ENCODE results near the gene PIK3CG. TPM values are rescaled to one million over a fixed set of nuclear protein-coding genes. Genes with fewer than 3 reads are reported as not detected.
A peak's percentile ranks its signal among the peaks of the same experiment; 100 is the strongest.
"Not testable (repeated sequence)": the region's sequence is repeated elsewhere in the genome, so short reads cannot be mapped to it uniquely, and the experiment has no call there.

Gene PIK3CG
- total RNA-seq, 1 experiment from 2014 or later = 0.03 TPM

DNA sequence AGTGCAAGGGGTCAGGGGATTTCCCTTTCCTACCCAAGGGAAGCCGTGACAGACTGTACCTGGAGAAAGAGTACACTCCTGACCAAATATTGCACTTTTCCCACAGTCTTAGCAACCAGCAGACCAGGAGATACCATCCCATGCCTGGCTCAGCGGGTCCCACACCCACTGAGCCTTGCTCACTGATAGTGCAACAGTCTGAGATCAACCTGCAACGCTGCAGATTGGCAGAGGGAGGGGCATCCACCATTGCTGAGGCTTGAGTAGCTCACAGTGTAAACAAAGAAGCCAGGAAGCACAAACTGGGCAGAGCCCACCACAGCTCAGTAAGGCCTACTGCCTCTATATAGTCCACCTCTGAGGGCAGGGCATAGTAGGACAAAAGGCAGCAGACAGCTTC, 53.9 kb downstream of the PIK3CG start:
- no peak for DNase-seq

DNA sequence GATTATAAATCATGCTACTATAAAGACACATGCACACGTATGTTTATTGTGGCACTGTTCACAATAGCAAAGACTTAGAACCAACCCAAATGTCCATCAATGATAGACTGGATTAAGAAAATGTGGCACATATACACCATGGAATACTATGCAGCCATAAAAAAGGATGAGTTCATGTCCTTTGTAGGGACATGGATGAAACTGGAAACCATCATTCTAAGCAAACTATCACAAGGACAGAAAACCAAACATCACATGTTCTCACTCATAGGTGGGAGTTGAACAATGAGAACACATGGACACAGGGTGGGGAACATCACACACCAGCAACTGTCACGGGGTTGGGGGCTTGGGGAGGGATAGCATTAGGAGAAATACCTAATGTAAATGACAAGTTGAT, 59.4 kb downstream of the PIK3CG start:
- not testable (repeated sequence) for H3K4me3 ChIP-seq (ENCODE audit: insufficient read depth, low read depth, low read length); DNase-seq; H3K36me3 ChIP-seq (replicated peaks; ENCODE audit: control insufficient read depth, insufficient read depth, low read length); H3K27me3 ChIP-seq (ENCODE audit: control insufficient read depth, insufficient read depth, low read length)

More for the DNA sequence above, 53.9 kb downstream of the PIK3CG start:
- H3K4me3 ChIP-seq (ENCODE audit: insufficient read depth, low read depth, low read length) = no peak overlapping the region
- no peaks in the 10 kb centered on the region for H3K27me3 ChIP-seq (ENCODE audit: control insufficient read depth, insufficient read depth, low read length)
- no peaks in the 10 kb centered on the region for H3K36me3 ChIP-seq (replicated peaks; ENCODE audit: control insufficient read depth, insufficient read depth, low read length)

DNA sequence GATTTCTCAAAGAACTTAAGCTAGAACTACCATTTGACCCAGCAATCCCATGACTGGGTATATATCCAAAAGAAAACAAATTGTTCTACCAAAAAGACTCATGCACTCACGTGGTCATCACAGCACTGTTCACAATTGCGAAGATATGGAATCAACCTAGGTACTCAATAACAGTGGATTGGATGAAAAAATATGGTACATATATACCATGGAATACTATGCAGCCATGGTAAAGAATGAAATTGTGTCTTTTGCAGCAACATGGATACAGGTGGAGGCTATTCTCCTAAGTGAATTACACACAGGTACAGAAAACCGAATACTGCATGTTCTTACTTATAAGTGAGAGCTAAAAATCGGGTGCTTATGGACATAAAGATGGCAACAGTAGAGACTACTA, 61.8 kb downstream of the PIK3CG start:
- H3K27me3 ChIP-seq (ENCODE audit: control insufficient read depth, insufficient read depth, low read length) = no peaks in the 10 kb centered on the region
- H3K36me3 ChIP-seq (replicated peaks; ENCODE audit: control insufficient read depth, insufficient read depth, low read length) = no peaks in the 10 kb centered on the region

DNA sequence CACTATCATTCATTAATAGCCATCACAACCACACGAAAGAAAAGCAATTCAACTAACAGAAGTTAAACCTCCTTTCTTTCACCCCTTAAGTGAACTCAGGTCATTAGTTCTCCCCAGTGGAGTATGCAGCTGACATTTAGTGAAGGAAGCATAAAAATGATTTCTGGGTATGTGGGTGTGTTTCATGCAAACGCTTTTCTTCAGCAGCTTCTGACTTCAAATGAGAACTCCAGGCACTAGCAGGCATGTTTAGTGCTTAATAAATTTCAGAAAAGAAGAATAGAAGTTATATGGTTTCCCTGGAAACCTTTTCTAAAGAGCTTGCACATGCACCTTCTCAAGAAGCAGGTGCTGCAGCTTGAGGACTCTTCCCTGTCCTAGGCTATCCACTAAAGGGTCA, 62.5 kb downstream of the PIK3CG start:
- DNase-seq = no peak
- Histone ChIP-seq H3K36me3 (replicated peaks; ENCODE audit: control insufficient read depth, insufficient read depth, low read length) (no peaks in the 10 kb centered on the region), H3K27me3 (ENCODE audit: control insufficient read depth, insufficient read depth, low read length) (no peaks in the 10 kb centered on the region), H3K4me3 (ENCODE audit: insufficient read depth, low read depth, low read length) (no peak overlapping the region)

More for the DNA sequence above, 61.8 kb downstream of the PIK3CG start:
- no peak for DNase-seq
- no peak overlapping the region for H3K4me3 ChIP-seq (ENCODE audit: insufficient read depth, low read depth, low read length)

DNA sequence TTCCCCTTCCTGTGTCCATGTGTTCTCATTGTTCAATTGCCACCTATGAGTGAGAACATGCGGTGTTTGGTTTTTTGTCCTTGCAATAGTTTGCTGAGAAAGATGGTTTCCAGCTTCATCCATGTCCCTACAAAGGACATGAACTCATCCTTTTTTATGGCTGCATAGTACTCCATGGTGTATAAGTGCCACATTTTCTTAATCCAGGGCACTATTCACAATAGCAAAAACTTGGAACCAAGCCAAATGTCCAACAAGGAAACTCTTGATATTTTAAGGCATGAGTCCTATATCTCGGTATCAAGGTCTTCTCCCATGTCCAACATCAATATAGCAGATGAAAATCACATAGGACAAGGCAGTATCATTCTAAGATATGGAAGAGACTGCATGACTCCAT, 64.5 kb downstream of the PIK3CG start:
- H3K27me3 ChIP-seq (ENCODE audit: control insufficient read depth, insufficient read depth, low read length); DNase-seq; H3K36me3 ChIP-seq (replicated peaks; ENCODE audit: control insufficient read depth, insufficient read depth, low read length); H3K4me3 ChIP-seq (ENCODE audit: insufficient read depth, low read depth, low read length): not testable (repeated sequence)

DNA sequence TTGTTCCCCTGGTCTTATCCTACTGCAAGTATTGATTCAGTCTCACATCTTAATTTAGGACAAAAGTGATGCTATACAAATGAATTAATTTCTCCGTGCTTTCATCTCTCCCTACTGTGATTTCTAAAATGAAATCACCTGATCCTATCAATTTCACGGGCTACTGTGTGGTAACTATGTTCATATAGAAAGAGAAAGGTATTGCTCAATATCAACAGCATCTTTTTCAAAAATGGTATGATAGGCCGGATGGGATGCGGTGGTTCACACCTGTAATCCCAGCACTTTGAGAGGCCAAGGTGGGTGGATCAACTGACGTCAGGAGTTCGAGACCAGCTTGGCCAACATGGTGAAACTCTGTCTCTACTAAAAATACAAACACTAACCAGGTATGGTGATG, 71.2 kb downstream of the PIK3CG start:
- H3K4me3 ChIP-seq (ENCODE audit: insufficient read depth, low read depth, low read length) = no peak overlapping the region
- H3K36me3 ChIP-seq (replicated peaks; ENCODE audit: control insufficient read depth, insufficient read depth, low read length) = no peaks in the 10 kb centered on the region
- no peak for DNase-seq
- H3K27me3 ChIP-seq (ENCODE audit: control insufficient read depth, insufficient read depth, low read length) = no peaks in the 10 kb centered on the region

DNA sequence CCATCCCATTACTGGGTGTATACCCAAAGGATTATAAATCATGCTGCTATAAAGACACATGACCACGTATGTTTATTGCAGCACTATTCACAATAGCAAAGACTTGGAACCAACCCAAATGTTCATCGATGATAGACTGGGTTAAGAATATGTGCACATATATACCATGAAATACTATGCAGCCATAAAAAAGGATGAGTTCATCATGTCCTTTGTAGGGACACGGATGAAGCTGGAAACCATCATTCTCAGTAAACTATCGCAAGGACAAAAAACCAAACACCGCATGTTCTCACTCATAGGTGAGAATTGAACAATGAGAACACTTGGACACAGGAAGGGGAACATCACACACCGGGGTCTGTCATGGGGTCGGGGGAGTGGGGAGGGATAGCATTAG, 73.0 kb downstream of the PIK3CG start:
- DNase-seq; H3K4me3 ChIP-seq (ENCODE audit: insufficient read depth, low read depth, low read length); H3K27me3 ChIP-seq (ENCODE audit: control insufficient read depth, insufficient read depth, low read length); H3K36me3 ChIP-seq (replicated peaks; ENCODE audit: control insufficient read depth, insufficient read depth, low read length): not testable (repeated sequence)

DNA sequence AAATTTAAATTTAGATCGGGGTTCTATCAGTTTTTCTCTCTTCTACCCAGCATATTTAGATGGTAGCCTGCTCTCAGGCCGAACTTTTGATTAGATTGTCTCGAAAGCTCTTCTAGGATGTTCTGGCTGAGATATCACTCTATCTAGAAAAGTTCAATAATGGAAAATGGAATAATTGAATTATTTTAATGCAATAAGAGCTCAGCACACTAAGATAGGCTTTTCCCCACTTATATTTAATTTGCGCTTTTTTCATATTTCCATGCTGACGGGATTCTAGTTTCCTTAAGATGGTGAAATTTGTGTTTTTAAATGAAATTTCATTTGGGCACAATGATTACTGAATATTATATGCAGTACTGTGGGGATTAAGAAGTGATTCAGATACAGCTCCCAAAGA, 73.7 kb downstream of the PIK3CG start:
- DNase-seq = no peak
- Histone ChIP-seq H3K27me3 (ENCODE audit: control insufficient read depth, insufficient read depth, low read length) (no peaks in the 10 kb centered on the region), H3K36me3 (replicated peaks; ENCODE audit: control insufficient read depth, insufficient read depth, low read length) (no peaks in the 10 kb centered on the region), H3K4me3 (ENCODE audit: insufficient read depth, low read depth, low read length) (no peak overlapping the region)

DNA sequence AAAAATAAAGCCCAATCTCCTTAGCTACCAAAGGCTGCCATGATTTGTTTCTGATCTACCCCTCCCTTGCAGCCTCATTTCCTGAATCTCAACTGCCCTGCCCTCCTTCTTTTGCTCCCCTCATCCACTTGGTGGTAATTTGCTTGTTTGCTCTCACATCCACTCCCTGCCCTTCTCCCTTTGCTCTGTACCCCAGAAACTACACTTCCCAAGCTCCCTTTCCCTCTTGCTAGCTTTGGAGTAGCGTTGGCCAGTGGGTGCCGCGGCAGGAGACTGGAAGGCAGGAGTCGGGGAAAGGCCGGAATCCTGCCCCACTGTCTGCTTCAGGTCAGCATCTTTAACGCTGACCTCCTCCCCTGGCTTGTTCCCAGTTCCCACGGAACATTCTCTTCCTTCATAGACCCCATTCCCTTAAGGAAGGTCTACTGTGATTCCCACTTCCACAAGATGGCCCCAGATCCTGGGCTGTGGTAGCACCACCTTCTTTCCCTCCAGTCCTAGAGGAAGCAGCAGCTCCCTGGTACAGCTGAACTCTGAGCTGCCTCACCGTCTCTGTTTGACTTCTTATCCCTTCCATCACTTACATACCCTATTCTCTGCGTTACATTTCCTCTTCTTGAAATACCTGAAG, 79.1 kb downstream of the PIK3CG start:
- Histone ChIP-seq H3K36me3 (replicated peaks; ENCODE audit: control insufficient read depth, insufficient read depth, low read length) (no peaks in the 10 kb centered on the region), H3K27me3 (ENCODE audit: control insufficient read depth, insufficient read depth, low read length) (no peaks in the 10 kb centered on the region), H3K4me3 (ENCODE audit: insufficient read depth, low read depth, low read length) (no peak overlapping the region)
- DNase-seq = peak; percentile 14

DNA sequence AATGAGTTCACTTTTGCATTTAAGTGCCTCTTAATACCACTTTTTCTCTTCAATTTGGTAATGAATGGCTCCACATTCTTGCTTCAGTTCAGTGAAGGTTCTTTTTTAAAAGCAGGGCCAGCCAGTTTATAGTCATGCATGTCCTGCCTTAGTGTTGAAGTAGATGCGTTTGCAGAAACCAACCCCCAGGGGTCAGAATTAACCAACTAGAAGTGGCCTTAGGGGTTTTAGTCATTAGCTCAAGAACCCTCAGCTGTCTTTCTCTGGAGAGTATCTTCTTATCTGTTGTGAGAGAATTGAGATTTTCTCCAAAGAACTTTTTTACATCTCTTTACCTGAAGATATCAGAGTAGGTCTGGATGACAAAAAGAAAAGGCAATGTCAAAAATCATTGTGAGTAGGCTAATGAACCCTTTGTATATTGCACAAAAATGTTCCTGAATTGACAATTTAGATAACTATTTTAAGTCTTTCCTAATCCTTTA, 82.2 kb downstream of the PIK3CG start:
- Histone ChIP-seq H3K36me3 (replicated peaks; ENCODE audit: control insufficient read depth, insufficient read depth, low read length) (no peaks in the 10 kb centered on the region), H3K4me3 (ENCODE audit: insufficient read depth, low read depth, low read length) (no peak overlapping the region), H3K27me3 (ENCODE audit: control insufficient read depth, insufficient read depth, low read length) (no peaks in the 10 kb centered on the region)
- peak; percentile 65 for DNase-seq

DNA sequence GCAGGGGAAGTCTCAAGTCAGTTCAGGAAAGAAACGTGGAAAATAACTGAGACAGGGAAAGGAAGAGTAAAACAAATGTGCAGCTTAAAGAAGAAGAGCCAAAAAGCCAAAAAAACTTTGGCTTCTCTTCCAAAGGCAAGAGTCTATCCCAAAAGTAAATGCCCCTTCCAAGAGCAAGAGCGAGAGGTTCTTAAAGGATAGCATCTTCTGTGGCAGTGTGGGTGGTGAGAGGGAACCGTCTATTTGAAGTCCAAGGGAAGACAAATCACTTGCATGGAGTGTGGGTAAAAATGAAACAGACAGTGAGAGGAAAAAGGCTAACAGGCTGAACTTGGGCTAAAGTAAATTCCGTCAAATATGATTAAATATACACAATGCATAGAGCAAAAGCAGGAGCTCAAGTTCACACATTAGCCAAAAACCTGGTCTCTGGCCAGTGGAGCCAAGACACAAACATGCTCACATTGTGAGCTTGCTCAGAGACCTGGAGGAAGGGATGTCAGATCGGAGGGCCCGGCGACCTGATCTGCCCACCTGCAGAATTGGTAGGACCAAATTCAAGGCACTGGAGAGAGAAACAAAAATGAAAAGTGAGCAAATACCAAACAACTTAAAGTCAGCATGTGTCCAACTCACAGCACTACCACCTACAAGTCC, 87.0 kb downstream of the PIK3CG start:
- no peak for DNase-seq

DNA sequence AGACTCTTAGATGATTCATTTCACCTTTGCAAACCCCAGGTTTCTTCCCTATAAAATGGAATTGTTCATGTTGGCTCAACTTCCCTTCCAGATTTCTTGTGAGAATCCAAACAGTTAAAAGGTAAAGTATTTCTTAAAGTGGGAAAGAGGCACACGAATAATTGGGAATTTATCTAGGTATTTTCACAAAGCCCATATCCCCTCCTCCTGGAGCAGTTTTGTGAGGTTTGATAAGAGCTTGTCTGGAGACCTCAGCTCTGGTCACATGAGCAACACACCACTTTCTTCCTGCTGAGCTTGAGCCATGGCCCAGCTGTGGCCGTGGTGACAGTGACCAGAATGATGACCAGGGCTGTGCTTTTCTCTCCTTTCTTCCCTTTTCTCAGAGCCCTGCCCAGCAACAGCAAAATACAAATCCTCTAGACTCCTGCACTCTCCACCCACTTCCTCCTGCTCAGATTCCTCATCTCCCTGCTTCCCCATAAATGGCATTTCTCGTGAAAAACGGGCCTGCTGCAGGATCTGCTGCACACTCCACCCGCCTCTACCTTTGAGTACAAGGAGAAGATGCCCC, 87.7 kb downstream of the PIK3CG start:
- DNase-seq = no peak
- no peak overlapping the region for H3K4me3 ChIP-seq (ENCODE audit: insufficient read depth, low read depth, low read length)
- no peaks in the 10 kb centered on the region for H3K27me3 ChIP-seq (ENCODE audit: control insufficient read depth, insufficient read depth, low read length)
- no peaks in the 10 kb centered on the region for H3K36me3 ChIP-seq (replicated peaks; ENCODE audit: control insufficient read depth, insufficient read depth, low read length)

More for the DNA sequence above, 87.0 kb downstream of the PIK3CG start:
- Histone ChIP-seq H3K4me3 (ENCODE audit: insufficient read depth, low read depth, low read length) (no peak overlapping the region), H3K36me3 (replicated peaks; ENCODE audit: control insufficient read depth, insufficient read depth, low read length) (no peaks in the 10 kb centered on the region), H3K27me3 (ENCODE audit: control insufficient read depth, insufficient read depth, low read length) (no peaks in the 10 kb centered on the region)

DNA sequence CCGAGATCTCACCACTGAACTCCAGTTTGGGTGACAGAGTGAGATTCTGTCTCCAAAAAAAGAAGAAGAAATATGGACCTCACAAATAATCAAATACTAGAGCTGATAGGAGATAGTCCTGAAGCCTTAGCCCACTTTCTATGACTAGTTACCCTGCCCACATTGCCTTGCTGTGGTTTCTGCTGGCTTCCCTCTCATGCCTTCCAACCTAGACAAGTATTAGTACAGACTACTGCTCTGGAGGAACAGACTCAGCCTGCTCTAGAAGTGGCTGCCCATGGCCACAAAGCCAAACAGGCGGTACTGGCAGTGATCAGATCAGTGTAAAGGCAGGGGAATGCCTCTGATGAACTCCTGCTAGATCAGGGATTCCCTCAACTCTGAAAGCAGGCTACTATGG, 89.8 kb downstream of the PIK3CG start:
- Histone ChIP-seq H3K4me3 (ENCODE audit: insufficient read depth, low read depth, low read length) (no peak overlapping the region), H3K36me3 (replicated peaks; ENCODE audit: control insufficient read depth, insufficient read depth, low read length) (no peaks in the 10 kb centered on the region), H3K27me3 (ENCODE audit: control insufficient read depth, insufficient read depth, low read length) (no peaks in the 10 kb centered on the region)
- no peak for DNase-seq

DNA sequence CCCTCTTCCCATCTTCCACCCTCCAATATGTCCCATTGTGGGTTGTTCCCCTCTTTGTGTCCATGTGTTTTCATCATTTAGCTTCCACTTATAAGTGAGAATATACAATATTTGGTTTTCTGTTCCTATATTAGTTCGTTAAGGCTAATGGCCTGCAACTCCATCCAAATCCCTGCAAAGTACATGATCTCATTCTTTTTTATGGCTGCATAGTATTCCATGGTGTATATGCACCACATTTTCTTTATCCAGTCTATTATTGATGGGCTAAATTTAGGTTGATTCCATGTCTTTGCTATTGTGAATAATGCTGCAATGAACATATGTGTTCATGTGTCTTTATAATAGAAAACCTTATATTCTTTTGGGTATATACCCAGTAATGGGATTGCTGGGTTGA, 90.8 kb downstream of the PIK3CG start:
- H3K27me3 ChIP-seq (ENCODE audit: control insufficient read depth, insufficient read depth, low read length); DNase-seq; H3K4me3 ChIP-seq (ENCODE audit: insufficient read depth, low read depth, low read length); H3K36me3 ChIP-seq (replicated peaks; ENCODE audit: control insufficient read depth, insufficient read depth, low read length): not testable (repeated sequence)

Data from H7 (cell line).